Superior temporal gyrus (tissue), 1 donor: ENCODE data around the gene SH2D4B.
"Not testable (repeated sequence)": the region's sequence is repeated elsewhere in the genome, so short reads cannot be mapped to it uniquely, and the experiment has no call there.

ENCODE experiments used
- DNase-seq: peaks from one replicate; pipeline ENCODE4 v3.0.0-alpha.2; 2016; ENCODE audit errors: extremely low spot score

The SH2D4B gene

DNA sequence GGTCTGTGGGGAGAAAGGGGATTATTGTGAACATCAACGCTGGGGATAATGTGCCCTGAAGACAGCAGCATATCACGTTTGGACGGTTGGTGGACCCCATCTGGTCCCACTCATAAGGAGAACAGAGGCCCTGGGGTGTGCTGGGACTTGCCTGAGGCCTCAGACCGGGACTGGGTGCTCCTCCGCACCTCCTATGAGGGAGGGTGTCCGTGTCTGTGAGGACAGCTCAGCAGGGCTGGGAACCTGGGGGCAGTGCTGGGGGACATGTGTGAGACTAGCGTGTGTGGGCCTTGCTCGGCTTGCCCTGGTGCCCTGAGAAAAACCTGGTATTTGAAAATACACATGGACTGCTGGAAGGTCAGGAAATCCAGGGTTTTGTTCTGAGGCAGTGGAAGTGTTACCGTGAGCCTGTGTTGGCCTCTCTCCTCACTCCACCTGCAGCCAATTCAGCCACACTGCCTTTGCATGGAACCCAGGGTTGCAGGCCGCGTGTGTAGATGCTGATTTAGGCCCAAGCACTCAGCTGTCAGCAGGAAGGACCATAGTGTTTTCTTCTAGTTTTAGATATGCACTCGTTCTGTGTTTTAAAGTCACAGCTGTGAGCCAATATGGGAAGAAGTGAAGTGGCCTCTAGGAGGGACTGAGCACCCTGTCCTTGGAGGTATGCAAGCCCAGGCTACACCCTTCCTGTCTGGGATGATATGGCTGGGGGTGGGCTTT, 13.4 kb upstream of the SH2D4B start:
- no peak for DNase-seq

DNA sequence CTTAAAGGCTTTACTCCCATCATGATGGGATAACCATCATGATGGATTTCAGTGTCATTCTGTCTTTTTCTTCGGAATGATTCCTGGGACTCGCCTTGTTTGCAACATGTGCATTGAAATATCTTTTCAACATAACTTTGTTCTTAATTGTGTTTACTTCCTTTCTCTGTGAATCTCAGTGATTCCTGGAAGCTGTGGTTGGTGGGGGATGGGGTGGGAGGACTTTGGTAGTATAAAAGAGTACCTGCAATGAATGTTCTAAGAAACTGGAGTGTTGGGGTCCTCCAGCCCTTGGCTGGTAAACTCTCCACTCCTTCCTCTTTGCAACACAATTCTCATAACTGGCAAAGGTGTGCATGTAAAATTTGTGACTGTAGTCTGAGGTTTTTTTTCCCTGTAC, 11.5 kb upstream of the SH2D4B start:
- no peak for DNase-seq

DNA sequence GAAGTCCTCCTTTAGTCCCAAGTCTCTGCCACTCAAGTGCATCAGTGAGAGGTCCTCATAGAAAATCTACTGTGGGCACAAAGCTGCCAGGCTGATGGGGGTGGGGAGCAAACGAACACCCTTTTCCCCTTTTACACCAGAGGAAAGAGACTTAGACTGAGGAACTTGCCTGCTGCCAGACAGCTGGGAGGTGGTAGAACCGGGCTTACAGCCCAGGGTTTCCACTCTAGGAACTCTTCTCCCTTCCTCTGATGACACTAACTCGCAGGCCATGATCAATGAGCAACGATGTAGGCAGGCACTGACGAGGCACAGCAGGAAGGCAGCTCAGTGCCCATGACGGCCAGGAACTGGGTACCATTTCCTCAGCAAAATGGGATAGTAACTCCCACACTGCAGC, 11.0 kb upstream of the SH2D4B start:
- DNase-seq = no peak

DNA sequence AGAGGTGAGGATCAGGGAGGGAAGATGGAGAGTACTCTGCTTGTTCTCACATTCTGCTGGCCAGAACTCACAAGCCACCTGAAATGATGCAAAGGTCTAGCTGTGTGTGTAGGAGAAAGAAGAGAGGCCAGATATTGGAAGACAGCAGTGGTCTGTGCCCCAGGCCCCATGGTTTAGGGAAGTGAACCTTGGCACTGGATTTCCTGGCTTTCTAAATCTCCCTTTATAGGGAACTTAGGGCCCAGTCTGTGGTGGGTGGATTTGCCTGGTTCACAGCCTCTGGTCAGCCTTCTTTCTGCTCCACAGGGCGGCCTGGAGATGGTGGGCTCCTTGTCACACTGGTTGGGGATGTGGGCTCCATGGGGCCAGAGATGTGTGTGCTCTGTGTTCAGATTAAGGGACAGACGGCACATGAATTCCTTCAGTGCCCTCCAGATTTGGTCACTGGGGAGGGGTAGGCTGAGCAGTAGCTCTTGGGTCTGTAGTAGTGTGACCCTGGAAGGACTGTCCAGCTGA, 9.5 kb upstream of the SH2D4B start:
- no peak for DNase-seq

DNA sequence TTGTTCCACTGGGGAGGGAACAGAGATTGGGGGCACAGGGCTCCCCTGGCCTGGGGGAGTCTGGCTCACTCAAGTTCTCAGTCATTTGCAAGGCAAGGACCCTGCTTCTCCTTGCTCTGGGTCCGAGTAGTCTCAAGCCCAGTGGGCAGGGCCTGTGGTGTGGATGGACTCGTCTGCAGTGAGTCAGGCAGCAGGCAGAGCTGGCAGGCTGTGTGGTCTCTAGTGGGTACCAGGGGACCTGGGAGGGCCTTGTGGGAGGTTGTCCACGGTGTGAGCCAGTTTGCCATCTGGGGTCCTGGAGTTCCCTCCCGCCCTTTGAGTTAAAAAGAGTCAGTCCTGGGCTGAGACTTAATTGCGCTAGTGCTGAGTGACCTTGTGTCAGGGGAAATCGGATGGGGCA, 8.8 kb upstream of the SH2D4B start:
- DNase-seq = no peak

DNA sequence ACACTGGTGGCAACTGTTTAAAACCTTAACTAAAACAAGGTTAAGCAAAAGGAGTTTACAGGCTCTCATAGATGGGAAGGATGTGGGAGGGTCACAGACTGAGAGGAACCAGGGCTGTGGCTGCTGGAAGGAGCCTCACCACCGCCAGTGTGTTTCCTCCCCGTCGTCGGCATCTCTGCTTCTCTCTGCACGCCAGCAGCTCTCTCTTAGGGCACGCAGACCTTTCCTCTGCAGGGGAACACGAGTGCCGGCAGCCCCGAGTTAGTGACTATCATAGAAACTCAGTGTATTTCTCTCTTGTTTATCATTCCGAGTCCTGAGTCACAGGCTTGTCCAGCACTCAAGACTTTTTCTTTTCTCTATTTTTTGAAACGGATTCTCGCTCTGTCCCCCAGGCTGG, 8.1 kb upstream of the SH2D4B start:
- no peak for DNase-seq

DNA sequence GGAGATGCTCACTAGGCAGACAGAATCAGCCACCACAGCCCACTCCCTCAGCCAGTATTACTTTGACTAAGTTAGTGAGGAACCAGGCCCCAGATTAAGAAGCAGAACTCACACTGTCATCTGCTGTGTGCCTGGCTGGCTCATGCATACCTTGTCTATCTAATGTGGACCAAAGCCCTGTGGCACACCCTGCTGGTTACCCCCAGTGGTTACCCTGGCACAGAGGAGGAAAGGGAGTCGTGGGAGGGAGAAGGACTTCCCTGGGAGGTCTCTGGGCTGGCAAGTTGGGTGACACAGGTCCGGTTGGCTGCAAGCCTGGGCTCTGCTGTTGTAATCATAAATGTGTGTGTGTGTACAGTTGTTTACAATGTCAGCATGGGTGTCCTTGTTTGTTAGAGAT, 7.5 kb upstream of the SH2D4B start:
- DNase-seq = no peak

DNA sequence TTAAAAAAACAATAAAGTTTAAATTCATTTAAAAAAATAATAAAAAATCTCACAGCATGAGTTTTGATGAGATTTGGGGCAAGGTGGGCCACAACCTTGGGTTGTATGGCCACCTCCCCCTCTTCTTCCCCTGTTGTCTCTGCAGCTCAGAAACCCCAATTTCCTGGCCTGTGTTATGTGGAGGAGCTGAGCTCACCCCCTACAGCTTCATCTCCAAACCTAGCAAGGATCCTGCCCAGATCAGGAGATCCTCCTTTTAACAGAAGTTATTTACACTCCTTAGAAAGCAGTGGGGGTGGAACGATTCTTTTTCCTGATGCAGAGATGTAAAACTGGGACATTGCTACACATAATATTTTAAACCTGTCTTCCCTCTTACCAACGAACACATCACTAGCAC, 6.9 kb upstream of the SH2D4B start:
- DNase-seq = no peak

DNA sequence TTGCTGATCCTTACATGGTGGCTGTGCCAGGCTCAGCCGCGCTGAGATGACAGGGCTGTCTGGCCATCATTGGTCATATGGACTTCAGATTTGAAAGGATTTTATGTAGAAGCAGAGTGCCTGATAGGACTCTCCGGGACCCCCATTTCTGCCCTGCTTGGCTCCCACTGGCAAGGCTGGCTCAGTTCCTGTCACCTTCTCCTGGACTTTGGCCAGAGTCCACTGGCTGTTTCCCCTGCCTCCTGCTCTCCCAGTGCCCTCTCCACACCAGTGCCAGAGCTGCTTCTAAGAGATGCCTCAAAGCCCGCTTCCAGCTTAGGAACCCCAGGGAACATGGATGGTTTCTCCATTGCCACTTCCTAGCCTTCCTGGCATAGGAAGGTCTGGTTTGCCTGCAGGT, 5.1 kb upstream of the SH2D4B start:
- no peak for DNase-seq

DNA sequence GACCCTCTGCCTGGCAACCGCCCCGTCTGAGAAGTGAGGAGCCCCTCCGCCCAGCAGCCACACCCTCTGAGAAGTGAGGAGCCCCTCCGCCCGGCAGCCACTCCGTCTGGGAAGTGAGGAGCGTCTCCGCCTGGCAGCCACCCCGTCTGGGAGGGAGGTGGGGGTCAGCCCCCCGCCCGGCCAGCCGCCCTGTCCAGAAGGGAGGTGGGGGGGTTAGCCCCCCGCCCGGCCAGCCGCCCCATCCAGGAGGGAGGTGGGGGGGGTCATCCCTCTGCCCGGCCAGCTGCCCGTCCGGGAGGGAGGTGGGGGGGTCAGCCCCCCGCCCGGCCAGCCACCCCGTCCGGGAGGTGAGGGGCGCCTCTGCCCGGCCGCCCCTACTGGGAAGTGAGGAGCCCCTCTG, 3.6 kb upstream of the SH2D4B start:
- not testable (repeated sequence) for DNase-seq

DNA sequence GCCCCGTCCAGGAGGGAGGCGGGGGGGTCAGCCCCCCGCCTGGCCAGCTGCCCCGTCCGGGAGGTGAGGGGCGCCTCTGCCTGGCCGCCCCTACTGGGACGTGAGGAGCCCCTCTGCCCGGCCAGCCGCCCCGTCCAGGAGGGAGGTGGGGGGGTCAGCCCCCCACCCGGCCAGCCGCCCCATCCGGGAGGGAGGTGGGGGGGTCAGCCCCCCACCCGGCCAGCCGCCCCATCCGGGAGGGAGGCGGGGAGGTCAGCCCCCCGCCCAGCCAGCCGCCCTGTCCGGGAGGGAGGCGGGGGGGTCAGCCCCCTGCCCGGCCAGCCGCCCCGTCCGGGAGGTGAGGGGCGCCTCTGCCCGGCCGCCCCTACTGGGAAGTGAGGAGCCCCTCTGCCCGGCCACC, 3.1 kb upstream of the SH2D4B start:
- not testable (repeated sequence) for DNase-seq

DNA sequence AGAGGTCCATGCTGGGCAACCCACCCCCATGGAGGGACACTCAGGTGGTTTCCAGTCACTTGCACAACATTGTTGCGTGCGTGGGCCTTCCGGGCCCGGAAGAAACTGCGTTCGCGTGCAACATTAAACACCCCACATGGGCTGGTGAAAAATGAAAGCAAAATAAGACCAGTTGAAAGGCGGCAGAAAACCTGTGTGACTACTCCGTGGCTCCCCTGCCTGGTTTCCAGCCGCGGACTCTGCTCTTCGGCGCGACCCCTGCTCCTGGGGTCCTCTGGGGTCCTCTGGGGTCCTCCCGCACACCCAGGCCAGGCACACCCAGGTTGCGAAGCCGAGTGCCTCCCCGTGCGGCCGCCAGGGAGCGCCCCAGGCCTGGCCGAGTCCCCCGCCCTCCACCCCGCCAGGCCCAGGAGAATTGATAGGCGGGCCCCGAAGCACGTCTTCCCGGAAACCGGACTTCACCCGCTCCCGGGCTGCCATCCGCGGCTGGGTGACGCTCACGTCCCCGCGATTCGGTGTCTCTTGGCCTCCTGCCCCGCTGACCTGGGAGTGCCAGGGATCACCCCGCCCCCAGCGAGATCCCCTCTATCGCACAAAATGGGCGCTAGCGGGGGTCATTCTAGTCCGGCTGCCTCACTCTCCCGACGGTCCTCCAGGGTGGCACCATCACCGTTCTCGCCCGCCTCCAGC, 1.9 kb upstream of the SH2D4B start:
- no peak for DNase-seq

DNA sequence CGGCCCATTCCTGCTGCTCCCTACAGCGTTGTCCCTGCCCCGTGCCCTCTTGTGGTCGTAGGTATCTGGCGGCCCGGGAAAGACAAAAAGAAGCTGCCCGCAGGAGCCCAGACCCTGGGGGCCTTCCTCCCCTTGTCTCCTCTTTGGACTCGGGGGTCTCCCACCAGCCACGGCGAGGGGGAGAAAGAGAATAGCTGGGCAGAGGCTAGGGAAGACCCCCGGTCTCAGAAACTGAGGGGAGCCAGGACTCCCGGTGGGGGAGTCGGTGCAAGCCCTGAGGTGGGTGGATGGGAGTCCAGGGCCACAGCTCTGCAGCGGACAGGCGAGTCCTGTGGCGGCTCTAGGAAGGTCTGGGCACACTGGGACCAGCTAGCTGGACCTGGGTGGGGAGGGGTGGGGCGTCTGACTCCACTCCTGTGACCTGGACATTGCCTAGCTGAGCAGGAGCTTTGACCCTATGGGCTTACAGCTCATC, 1.3 kb upstream of the SH2D4B start:
- DNase-seq = no peak

DNA sequence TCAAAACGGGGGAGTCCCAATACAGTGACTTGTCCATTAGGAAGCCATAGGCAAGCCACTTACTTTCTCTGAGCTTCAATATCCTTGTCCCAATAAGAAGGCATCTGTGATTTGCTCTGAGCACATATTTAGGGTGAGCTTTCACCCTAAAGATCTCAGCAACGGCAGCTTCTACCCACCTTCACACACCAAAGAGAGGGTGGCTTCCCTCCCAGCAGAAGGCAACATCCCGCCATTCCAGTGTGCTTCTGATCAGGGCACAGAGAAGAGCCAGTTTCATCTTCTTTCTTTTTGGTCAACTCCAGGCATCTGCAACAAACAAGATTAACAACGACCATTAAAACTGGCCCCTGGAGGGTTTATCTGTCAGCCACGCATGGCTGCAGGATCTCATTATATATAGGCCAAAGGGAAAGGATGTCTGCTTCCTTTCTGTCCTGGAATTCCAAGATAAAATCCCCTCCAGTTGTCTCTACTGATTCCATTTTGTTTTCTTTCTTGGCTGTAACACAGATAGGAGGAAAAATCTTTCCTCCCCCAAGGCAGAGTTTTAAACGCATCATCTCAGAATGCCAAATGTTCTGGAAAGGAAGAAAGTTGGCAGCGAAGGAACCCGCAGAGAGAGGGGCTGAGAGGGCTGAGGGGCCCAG, 491 bp upstream of the SH2D4B start:
- no peak for DNase-seq

DNA sequence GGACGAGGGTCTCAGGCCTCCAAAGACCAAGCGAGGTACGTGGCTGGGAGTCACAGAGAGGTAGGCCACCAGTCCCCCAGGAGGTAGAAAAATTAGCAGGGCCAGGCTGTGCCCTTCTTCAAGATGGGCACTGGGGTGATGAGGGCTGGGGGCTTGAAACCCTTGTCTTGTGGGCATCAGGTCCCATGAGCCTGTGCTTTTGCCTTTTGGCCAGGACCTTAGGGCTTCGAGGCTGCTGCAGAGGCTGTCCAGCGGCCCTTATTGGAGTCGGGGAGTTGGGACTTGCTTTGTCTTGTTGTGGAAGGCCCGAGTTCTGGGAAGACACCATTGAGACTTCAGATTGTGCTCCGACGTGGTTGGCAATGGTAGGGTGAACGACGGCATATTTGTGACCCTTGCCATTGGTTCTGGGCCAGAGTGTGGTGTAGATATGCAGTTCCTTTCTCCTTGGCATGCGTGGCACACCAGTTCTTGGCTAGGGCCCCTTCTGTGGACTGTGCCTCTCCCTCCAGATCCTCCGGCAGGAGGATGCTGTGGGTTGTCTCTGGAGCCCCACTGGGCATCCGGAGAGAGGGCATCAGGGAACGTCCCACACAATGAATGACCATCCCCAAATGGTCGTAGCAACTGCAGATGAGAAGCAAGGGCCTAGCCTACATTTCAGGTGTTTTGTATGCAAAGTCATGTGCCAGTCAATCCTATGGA, 931 bp downstream of the SH2D4B start:
- no peak for DNase-seq

DNA sequence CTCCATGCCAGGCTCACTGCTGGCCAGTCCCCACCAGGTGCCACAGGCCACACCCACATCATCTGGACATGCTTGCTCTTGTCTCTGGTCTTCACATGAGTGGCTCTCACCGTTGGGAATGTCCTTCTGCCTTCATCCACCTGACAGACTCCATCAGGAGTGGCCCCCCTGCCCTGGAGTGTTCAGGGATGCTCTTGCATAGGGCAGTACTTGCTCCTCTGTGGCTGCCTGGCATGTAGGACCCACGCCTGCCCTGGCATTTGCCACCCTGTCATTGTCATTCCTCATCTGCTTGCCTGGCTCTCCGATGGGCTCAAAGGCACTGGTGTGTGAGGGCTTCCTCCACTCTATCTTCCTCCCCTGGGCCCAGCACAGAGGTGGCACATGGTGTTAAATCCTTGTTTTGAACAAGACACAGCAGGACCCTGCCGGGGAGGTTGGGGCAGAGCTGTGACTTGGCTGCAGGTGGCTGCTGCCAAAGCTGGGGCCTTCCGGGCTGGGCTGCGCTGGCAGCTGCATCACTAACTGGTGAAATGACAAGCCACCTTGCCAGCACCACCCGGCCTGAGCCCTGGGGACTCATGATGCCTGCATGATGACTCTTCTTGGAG, 1.8 kb downstream of the SH2D4B start:
- DNase-seq = no peak

DNA sequence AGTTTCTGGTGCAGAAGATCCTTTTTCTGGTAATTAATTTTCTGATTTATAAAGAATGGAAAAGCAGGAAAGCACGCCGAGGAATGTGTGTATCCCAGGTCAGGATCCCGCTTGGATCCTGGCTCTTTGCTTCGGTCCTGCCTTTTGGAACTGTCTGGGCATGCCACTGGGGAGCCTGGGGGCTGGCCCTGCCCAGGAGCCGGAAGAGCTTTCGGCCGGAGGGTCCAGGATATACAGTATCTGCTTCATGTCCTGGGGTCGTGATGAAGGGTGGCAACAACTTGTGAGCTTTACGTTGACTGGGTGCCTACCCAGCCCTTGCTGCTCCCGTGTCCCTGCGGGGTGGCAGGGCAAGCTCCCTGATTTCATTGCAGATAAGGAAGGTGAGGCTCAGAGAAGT, 2.4 kb downstream of the SH2D4B start:
- no peak for DNase-seq

DNA sequence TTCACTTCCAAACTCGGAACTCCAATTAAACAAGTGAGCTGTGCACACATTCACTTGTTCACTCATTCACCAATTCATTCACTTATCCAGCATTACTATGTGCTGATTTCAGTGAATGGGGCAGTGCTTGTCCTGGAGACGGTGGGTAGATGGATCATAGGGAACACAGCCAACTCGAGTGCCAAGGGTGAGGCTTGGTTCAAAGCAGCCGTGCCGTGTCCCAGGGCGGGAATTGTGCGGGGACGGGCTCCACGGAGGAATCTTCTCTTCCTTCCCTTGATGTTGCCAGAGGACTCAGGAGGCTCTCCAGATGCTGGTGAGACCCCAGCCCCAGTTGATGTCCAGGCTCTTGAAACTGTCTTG, 2.9 kb downstream of the SH2D4B start:
- no peak for DNase-seq

DNA sequence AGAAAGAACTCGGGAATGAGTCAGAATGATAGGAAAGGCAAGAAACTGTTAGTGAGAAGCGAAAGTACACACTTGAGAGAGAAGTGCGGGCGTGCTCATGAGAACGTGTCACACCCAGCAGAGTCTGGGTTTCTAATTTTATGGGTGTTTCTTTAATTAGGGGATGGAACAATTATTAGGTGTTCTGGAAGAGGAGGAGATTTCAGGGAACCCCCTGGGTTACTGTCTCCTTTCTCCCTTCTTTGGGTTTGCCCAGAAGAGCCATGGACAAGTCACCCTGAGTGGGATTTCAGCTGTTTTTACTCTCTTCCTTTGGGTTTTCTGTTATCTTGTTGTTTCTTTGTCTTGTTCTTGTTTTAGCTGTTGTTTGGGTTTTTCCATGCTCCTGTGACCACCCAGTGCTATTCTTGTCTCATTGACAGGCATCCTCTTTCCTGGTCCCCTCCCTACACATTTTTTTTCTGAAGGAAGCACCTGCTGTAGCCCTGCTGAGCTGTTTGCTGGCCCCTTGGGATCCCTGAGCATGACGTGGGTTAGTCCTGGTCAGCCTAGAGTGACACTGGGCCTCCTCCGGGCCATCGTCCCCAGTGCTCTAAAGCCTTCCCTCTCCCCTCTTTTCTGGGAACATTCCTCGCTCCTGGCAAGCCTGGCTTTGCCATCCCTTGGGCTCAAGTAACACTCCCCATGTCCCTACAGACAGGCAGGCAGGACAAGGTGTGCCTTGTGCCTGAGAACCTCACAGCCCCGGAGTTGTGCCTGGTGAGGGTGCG, 3.5 kb downstream of the SH2D4B start:
- DNase-seq = no peak

DNA sequence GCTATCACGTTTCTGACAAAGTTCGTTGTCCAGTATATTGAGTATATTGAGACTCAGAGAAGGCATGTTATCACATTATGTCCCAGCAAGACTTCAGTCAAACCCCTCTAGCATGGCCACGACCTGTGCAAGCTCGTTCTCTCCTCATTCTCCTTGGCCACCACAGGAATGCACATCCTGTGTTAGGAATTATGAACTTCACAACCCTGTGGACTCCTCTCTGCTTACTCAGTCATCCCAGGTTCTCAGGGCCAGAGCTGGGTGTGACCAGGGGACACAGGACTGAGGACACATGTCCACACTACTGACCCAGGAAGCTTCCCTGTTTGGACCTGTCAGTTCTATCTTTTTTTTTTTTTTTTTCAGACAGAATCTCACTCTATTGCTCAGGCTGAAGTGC, 4.4 kb downstream of the SH2D4B start:
- no peak for DNase-seq

DNA sequence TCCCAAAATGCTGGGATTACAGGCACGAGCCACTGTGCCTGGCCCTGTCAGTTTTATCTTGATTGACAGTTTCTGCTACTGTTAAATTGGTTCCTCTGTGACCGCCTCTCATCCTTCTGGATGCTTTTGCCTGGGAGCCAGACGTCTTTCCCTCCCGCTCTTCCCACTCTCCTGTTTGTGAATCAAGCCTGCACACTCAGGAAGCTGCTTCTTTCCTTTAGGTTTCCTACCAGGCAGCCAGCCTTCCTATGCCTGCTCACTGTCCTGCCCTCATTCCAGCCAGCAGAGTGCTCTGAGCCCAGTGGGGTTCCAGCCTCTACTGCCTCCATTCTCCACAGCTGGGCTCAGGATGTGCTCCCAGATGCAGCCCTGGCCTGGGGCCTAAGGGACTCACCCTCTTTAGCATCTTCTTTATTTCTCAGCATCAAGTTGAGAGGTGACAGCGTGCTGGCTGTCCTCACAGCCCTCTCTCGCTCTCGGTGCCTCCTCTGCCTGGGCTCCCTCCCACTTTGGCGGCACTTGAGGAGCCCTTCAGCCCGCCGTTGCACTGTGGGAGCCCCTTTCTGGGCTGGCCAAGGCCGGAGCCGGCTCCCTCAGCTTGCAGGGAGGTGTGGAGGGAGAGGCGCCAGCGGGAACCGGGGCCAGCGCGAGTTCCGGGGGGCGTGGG, 5.1 kb downstream of the SH2D4B start:
- DNase-seq = no peak
